ENCODE results near the gene OSTM1.

The OSTM1 gene

DNA sequence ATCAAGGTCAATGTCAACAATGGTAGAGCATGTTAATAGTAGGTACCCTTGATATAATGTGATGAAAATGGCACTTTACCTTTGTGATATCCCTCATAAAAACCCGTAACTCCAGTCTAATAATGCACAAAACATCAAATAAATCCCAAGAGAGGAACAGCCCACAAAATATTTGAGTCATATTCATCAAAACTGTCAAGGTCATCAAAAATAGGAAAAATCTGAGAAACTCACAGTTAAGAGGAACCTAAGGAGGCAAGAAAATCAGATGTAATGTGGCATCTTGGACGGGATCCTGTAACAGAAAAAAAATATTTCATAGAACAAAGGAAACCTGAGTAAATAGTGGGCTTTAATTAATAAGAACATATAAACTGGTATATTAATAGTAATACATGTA is 25.5 kb upstream of the OSTM1 start:
- no peak for DNase-seq (ENCODE audit: low spot score)

DNA sequence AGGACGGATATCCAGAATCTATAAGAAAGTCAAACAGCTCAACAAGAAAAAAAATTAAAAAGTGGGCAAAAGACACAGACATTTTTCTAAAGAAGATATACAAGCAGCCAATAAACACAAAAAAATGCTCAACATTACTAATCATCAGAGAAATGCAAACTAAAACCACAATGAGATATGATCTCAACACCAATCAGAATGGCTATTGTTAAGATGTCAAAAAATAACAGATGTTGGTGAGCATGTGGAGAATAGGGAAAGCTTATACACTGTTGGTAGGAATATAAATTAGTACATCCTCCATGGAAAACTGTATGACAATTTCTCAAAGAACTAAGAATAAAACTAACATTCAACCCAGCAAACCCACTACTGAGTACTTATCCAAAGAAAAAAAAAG is 23.3 kb upstream of the OSTM1 start:
- DNase-seq (ENCODE audit: low spot score): no peak

DNA sequence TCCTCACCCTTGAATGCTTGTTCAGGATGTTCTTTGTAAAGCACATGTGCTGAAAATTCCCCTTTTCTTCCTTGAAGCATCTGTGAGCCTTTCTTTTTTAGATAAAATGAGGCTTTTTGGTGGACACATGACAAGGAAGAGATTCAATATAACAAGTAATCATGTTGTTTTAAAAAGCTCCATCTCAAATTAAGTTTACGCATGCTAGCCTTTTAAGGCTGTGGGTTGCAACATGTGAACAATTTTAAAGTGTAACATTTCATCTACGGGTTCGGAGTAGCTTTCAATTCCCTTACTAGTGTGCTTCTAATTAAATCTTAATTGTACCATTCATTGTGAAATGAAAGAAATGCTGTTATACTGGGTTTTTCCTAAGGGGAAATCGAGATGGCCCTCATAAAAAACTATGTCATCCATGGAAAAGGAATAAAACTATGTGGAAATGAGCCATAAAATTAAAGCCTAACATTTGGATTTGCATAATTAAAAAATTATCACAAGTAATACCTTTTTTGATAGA is 19.3 kb upstream of the OSTM1 start:
- no peak for DNase-seq (ENCODE audit: low spot score)

DNA sequence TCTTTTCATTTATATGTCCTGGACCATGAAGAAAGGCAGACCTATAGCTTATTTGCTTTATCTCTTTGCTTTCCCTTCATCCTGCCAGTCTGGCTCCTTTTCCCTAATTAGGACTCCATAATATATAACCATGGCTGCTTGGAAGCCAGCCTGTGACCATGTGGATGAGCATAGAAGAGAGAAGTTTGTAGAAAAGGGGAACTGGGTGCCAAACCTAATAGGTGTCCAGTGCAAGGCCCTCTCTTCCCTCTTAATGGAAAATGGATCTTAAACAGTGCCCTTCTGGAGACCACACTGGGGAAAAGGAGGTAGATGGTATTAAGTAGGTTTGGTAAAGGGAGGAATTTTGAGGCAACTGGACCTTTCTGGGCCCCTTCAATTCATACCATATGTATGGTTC is 16.7 kb upstream of the OSTM1 start:
- DNase-seq (ENCODE audit: low spot score): no peak

DNA sequence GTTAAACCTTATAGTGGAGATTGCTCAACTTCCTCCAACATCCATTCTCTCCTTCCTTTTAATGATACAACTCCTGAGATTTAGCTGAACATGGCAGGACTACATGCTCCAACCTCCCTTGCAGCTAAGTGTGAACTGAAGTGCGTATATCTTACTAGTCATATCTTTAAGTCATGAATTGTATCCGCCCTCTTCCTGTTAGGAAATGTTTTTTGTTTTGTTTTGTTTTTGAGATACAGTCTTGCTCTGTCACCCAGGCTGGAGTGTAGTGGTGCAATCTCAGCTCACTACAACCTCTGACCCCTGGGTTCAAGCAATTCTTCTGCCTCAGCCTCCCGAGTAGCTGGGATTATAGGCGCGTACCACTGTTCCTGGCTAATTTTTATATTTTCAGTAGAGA is 8.8 kb upstream of the OSTM1 start:
- no peak for DNase-seq (ENCODE audit: low spot score)

DNA sequence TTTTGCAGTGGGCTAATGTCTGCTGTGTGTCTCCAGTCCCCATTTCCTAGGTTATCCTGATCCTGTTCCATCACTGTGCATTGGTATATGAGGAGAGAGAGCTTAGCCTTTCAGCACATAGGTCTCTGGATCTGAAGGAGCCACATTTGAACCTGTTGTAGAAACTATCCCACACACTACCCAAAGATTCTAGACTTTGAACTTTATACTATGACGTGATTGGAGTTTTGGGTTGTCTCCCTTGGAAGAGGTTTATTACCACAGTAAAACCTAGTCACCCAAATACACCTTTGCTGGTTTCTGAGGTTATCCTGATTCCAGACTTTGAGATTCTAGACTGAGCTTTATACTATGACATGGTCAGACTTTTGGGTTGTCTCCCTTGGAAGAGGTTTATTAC is 8.0 kb upstream of the OSTM1 start:
- DNase-seq (ENCODE audit: low spot score): no peak

DNA sequence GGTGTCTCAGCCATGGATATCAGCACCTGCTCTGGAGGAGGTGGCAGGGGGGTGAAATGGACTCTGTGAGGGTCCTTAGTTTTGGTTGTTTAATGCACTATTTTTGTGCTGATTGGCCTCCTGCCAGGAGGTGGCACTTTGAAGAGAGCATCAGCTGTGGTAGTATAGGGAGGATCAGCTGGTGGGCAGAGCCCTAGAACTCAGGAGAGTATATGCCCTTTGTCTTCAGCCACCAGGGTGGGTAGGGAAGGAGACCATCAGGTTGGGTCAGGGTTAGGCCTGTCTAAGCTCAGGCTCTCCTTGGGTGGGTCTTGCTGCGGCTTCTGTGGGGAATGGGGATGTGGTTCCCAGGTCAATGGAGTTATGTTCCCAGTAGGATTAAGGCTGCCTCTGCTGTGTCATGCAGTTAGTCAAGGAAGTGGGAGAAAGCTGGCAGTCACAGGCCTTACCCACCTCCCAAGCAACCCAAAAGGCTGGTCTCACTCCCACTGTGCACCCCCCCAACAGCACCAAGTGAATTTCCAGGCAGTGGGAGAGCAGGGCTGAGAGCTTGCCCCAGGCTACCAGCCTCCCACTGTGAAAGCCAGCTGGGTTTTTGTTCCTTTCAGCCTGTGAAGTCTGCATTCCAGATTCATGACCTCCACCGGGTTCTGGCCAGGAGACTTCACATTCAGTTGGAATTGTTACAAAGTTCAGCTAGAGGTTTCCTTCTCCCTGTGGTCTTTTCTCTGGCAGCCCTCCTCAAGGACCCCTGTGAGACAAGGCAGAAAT is 5.7 kb upstream of the OSTM1 start:
- no peak for DNase-seq (ENCODE audit: low spot score)

DNA sequence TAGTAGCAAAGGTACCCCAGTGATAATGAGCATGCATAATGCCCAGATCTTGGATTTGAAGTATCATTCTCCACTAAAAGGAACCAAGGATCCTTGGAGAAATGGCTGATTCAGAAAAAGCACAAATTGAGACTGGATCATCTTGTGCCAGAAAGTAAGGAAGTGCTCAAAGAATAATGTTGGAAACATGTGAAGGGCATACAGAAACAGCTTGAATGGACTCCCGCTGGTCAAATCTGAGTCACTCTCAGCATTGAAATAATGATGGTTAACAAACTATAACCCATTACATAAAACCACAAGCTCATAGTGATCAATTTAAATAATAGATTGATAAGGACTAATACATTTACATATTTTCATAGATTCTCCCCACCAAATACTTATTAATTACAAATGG is 3.6 kb upstream of the OSTM1 start:
- no peak for DNase-seq (ENCODE audit: low spot score)

DNA sequence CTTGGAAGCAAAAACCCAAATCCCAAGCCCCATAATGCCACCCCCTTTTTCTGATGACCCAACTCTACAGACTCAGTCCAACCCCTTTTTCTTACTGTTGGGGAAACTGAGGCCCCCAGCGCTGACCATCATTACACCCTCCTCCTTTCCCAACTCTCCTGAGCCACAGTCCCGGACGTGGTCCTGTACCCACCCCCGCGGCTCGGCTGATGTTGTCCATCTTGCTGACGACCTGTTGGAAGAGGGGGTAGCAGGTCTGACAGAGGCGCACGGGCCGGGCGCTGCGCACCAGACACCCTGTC is 533 bp downstream of the OSTM1 start:
- DNase-seq (ENCODE audit: low spot score): peak; percentile 73

DNA sequence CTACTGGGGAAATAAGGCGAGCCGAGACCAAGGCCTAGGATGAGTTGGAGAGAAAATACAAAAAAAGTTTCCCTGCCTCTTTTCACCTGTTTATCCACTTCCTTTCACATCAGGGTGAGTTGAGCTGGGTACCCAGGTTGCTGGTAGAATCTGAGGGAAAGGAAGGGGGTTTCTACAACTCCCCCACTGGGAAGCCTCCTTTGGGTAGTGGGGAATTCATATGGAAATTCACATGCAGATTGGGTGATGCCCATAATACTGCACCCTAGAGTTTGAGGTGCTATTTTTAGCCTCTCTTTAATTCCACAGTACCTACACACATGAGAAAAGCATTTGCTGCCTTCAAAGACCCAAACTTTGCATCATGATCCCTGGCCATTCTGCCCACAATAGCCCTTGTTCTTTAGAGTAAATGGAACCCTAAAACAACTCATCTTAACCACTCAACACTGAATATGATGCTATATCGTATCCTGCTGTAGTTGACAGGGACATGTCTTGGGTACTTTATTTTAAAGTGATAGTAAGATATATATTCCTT is 2.7 kb downstream of the OSTM1 start:
- DNase-seq (ENCODE audit: low spot score): no peak

DNA sequence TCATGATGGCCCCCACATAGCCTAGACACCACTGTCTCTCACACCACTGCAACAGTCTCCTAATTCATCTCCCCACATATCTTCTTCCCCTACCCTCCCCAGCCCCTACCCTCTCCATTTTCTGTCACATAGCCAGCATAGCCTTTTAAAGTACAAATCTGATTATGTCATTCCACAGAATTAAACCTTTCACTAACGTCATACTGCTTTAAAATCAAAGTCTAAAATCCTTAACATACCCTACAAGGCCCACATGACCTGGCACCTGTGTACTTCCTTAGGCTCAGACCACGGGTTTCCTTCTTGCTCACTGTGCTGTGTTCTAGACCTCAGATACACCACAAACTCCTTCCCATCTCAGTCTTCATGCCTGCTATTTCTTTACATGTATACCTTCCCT is 5.9 kb downstream of the OSTM1 start:
- no peak for DNase-seq (ENCODE audit: low spot score)

DNA sequence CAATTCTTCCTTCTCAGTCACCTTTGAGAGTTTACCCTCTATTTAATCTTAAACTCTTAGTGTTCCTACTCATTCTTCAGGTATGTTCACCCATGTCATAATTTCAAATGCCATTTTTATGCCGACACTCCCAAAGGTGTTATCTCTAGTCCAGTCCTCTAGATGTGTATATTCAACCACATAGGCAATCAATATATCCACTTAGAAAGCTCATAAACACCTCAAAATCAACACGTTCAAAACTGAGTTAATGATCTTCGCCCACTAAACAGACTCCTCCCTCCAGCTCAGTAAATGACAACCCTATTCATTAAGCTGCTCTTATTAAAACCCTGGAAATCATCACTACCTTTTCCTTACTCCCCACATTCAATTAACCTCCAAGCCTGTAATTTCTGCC is 6.4 kb downstream of the OSTM1 start:
- no peak for DNase-seq (ENCODE audit: low spot score)

DNA sequence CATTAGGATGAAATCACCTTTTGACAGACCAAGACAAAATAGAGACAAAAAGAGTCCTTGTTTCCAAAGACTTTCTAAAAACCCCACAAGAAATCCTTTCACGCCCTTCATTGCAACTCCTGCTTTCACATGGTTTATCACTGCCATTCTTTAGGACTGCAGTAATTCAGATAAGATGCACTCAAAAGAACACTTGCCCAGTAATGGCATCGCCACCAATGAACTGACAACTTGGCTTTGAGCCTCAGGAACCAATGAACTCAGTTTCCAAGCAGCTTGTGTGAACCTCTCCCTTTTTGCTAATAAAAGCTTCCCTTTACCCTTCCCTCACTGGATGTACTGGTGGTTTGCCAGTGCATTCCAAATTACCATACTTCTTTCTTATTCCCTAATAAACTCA is 21.8 kb downstream of the OSTM1 start:
- DNase-seq (ENCODE audit: low spot score): no peak

DNA sequence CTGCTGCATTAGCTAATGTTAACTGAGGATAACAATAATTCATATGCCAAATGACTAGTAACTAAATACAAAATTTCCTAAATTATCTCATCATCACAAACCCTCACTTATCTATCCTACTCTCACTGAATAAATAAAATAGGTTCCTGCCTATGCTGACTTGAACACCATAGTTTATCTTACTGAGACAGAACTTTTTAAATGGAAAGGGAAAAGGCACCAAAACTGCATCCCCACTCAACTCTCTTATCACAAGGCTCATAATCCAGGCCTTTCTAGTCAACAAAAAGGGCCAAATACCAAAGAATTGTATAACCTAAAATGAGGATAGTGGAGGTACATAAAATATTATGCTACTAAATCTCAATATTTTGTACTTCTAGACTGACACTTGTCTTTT is 23.1 kb downstream of the OSTM1 start:
- DNase-seq (ENCODE audit: low spot score): no peak

DNA sequence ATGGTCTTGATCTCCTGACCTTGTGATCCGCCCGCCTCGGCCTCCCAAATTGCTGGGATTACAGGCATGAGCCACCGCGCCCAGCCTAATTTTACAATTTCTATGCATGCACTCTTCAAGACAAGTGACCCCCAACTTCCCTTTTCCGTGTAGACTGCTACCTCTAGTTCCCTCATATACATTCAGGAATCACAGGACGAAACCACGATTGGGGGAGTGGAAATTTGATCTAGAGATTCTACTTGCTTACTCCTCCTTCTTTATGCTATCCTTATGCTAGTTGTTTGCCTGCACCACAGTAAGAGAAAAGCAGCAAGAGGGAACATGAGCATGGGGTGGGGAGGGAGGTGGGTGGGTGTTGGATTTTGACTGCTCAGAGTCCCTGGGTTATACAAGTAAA is 34.9 kb downstream of the OSTM1 start:
- DNase-seq (ENCODE audit: low spot score): no peak

DNA sequence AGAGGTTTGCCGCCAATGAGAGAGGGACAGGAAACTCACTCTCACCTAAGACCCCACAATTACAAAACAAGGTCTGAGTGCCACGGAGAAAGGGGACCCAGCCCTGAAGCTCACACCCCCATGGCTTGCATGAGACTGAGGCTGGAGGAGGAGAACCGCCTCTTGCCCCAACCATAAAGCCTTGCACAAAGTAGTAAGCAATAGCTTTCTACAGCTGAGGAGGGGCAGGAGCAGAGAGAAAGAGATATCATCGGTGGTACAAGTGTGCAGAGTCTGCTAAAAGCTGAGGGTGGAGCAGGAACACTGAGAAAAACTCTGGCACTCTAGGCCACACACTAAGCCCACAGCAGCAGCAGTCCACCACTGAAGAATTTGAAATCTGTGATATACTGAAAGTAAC is 37.7 kb downstream of the OSTM1 start:
- no peak for DNase-seq (ENCODE audit: low spot score)

DNA sequence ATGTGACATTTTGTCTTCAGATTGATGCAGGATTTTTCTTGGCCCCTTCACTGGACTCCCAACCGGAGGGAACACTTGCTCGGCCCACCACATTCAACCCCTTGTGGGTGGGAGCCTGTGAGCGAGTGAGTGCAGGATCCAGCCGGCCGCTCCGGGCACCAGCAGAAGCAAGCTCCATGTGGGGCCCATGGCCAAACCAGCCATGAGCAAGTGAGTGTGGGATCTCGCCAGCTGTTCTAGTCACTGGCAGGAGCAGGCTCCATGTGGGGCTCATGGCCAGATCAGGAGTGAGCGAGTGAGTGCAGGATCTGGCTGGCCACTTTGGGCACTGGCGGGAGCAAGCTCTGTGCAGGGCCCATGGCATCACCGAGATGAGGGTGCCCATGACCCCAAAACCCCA is 42.6 kb downstream of the OSTM1 start:
- DNase-seq (ENCODE audit: low spot score): no peak

DNA sequence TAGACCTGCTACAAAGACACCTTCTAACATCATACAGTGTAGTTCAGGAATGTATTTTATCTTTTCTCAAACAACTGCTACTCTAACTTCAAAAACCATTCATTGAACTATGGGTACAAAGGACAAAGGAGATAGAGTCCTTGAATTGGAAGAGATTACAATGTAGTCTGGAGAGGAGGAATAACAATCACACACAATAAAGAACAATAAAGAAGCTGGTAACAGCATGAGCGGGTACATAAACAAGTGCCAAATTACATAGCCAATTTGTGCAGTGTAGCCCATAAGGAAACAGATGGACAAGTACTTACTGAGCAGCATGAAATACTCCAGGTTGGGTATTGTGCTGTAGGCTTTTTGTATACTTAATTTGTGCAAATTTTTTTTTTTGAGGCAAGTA is 44.3 kb downstream of the OSTM1 start:
- no peak for DNase-seq (ENCODE audit: low spot score)

DNA sequence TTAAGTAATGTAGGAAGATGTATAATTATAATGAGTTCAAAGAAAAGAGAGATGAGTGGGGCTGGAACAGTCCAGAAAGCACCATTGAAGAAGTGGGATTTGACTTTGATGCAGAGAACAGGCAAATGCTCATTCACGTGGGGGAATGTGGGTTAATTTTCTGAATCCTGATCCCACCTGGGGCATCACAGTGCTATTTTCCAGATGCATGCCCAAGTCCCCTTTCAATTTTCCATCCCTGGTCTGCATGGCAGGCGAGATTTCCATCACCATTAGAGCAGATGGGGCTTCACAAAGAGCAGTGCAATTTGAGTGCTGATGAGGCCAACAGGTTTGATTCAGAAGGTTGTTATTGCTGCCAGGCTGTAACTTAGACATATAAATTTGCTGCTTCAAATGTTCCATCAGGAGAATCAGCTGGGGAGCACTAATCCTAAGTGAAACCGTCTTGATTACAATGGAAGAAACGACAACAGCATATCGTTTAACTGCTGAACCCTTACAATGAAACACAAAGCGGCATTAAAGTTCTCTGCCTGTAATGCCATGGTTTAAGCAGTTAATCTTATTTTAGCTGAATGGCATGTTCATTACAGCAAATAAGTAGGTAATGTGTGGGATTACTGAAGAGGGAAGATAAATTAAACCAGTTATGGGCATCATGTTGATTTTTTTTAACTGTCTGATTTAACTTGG is 45.2 kb downstream of the OSTM1 start:
- peak; percentile 50 for DNase-seq (ENCODE audit: low spot score)

DNA sequence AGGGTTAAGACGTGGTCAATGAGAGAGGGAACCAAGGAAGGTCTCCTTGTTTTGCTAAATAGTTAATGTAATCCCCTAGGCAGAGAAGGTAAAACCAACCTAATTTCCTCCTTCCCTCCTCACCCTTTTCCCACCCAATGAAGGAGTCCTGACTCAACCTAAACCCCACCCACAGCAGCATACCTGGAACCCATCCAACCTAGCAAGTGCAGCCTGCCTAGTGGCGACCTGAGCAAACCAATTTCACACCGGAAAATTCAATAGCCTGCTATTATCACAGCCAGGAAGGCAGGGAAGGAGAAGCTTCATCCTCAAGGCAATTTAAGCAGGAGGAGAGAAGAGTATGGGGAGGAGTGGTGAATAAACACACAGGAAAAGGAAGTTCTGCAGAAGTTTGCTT is 46.9 kb downstream of the OSTM1 start:
- DNase-seq (ENCODE audit: low spot score): no peak

DNA sequence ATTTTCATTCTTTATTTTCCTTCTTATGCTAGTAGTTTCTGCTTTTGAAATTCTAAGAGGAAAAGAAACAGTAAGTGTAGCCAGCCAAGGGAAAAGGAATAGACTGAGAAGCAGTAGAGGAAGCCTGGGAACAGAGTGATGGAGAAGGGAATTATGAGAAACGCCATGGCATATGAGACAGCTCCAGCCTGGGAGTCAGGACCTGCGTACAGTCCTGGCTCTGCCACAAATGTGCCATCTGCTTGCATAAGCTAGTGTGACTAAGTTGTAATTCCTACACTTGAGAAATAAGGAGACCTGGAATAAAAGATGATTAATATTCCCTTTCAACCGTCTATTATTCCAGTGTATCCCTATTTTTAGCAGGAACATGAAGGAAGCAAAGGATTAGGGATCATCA is 47.5 kb downstream of the OSTM1 start:
- peak; percentile 44 for DNase-seq (ENCODE audit: low spot score)

DNA sequence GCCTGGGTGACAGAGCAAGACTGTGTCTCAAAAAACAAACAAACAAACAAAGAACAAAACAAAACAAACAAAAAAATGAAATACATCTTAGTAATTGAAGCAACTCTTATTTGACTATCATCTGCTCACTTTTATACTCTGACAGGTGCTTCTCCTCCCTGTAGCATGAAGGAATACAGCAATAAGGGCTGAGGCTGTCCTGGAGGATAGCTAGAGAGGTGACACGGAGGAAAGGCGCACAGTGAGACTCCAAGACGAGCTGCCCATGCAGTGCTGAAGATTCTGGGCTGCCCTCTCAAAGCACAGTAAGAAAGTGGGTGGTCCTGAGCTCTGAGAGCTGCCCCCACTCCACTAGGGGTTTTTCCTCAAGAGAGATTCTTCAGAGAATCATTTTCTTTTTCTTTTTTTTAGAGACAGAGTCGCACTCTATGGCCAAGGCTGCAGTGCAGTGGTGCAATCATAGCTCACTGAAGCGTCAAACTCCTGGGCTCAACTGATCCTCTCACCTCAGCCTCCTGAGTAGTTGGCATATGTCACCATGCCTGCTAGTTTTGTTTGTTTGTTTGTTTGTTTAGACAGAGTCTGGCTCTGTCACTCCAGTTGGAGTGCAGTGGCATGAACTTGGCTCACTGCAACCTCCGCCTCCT is 50.0 kb downstream of the OSTM1 start:
- DNase-seq (ENCODE audit: low spot score): no peak

DNA sequence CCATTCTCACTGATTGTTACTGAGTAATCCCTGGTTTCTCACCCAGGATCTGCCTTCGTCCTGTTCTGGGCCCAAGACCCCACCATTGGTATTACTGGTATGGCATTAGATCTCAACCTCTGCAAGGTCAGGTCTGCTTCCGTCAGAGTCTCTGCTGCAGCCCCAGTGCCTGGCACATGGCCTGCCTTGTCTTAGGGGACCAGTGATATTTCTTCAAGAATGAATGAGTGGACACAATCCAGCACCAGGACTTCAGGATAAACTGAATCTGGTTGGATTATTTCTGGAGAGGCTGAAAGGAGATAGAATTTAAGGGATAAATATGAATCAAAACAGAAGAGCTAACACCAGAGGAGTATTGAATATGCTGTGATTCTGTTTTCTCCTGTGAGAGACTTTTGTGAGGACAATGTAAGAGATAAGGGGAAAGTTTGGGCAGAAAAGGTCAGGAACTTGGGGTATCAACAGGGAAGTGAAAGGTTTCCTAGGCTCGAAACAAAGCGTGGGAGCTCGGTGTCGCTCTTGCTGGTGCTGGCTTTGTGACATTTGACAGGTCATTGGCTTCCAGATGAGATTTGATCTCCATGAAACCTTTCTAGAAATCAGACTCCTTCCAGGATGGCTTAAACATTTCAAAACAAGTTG is 53.9 kb downstream of the OSTM1 start:
- no peak for DNase-seq (ENCODE audit: low spot score)

Measured in D341Med (cell line).